Measurements from ENCODE around the gene TRMT112. TPM values are rescaled to one million over a fixed set of nuclear protein-coding genes. Genes with fewer than 3 reads are reported as not detected.

Gene TRMT112
- total RNA-seq, result 100 to 1,000 TPM; 282 to 293 TPM

DNA sequence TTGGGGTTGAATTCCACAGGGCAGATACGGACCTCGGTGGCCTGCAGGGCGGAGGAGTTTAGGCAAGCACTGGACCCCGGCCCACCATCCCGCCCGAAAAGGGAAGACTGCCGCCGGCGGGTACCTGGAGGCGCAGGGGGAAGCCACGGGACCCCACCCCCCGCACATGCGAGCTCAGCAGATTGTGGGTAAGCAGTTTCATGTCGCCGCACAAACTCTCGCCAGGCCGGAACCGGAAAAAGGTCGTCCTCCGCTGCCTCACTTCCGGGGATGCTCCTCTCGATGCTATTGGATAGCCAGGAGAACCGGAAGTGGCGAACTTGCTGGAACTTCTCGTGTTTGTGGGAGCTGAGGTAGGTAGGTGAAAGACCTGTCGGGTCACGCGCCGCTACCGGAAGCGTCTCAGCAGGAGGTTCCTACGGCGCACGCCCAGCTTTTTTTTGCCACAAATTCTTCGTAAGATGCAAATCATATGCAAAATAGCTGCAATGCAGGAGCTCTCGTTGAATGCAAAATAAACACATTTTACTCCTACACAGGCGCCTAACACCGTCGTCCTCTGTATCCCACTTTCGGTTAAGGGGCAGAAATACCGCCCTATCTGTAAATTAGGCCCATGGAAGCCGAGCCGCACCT is at the start of gene TRMT112:
Gene TRMT112, minus strand, starts transcription at position 235 of the 636 bp plus-strand sequence. Its CDS starts 33 bp downstream, at position 202.
- CTCF ChIA-PET, result interaction anchor here (0.6 to 3.2 kb wide), 15 partner anchors 10 to 636 kb away, joined by 3 to 43 read pairs (median 5); partner anchors contain the start of genes CATSPERZ, CCDC88B, ESRRA and PLCB3
- POLR2A ChIA-PET, result interaction anchor here (0.7 to 3.4 kb wide), 15 partner anchors 13 to 445 kb away, joined by 3 to 25 read pairs (median 6); partner anchors contain the start of genes BAD, CCDC88B, ESRRA and FERMT3

GRCh38 chr11:64366751-64367150 is 49.4 kb upstream of the TRMT112 start:
- CTCF ChIA-PET, result no interaction called here

GRCh38 chr11:64364911-64365310 is 47.6 kb upstream of the TRMT112 start:
- CTCF ChIA-PET, result interaction anchor here (0.7 kb wide), 1 partner anchor 292 kb away, joined by 3 read pairs; no protein-coding TSS in a partner anchor
- POLR2A ChIA-PET, result interaction anchor here (0.6 kb wide), 1 partner anchor 180 kb away, joined by 5 read pairs; no protein-coding TSS in a partner anchor

More at GRCh38 chr11:64366751-64367150, 49.4 kb upstream of the TRMT112 start:
- POLR2A ChIA-PET, result no interaction called here

GRCh38 chr11:64364435-64364834 is 47.1 kb upstream of the TRMT112 start:
- ChIA-PET CTCF (interaction anchor here (0.7 to 1.5 kb wide), 2 partner anchors 33 to 292 kb away, joined by 3 to 4 read pairs; no protein-coding TSS in a partner anchor), POLR2A (interaction anchor here (0.6 kb wide), 1 partner anchor 180 kb away, joined by 5 read pairs; no protein-coding TSS in a partner anchor)

DNA sequence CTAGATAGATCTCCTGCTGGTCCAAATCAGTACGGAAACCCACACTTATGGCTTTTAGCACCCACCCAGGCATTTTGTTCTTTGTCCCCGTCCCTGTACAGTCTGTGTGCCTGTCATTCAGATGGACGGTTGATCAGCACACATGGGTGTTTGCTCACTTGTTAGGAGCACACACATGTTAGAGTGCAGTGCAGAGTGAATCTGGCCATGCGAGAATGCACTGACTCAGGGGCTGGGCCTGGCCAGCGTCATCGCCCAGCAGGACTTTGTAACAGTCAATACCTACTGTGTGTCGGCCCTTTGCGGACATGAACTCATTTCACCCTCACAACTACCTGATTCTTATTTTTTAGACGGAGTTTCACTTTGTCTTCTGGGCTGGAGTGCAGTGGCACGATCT is 45.0 kb upstream of the TRMT112 start:
- POLR2A ChIA-PET, result no interaction called here
- CTCF ChIA-PET, result no interaction called here

DNA sequence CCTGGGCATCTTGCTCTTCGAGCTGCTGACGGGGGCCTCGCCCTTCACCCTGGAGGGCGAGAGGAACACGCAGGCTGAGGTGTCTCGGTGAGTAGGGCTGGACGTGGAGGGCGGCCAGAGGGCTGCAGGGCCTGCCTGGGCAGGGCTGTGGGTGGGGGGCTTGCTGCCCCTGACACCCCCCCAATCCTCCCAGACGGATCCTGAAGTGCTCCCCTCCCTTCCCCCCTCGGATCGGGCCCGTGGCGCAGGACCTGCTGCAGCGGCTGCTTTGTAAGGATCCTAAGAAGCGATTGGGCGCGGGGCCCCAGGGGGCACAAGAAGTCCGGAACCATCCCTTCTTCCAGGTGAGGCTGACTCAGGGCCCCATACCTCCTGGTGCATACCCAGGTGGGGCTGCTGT is 44.3 kb upstream of the TRMT112 start:
- CTCF ChIA-PET, result no interaction called here
- POLR2A ChIA-PET, result no interaction called here

GRCh38 chr11:64360448-64360921 is 43.1 kb upstream of the TRMT112 start:
- ChIA-PET CTCF (interaction anchor here (0.6 to 1.8 kb wide), 8 partner anchors 20 to 292 kb away, joined by 3 to 5 read pairs (median 4); partner anchors contain the start of genes CCDC88B, PRDX5 and TRMT112), POLR2A (interaction anchor here (0.6 to 1.0 kb wide), 2 partner anchors 103 to 175 kb away, joined by 3 to 4 read pairs; no protein-coding TSS in a partner anchor)

DNA sequence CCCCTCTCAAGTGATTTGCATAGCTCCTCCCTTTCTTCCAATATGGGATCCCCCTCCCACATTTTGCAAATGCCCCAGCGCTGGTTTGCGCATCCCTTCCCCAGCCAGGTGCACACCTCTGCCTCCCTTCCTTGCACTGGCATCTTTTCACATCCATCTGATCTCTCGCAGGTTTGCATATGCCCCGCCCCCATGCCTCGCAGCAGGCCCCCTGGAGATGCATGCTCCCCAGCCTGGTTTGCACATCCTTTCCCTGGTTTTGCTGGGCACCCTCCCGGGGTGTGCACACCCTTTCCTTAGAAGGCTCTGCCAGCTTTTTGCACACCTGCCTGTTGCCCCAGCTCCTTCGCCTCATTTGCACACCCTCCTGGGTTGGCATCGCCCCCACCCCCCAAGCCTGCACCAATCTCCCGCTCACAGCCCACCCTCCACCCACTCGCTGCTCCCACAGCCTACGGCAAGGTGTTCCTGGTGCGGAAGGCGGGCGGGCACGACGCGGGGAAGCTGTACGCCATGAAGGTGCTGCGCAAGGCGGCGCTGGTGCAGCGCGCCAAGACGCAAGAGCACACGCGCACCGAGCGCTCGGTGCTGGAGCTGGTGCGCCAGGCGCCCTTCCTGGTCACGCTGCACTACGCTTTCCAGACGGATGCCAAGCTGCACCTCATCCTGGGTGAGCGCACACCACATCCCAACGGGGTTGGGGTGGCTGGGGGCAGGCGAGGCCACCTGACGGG is 42.5 kb upstream of the TRMT112 start:
- ChIA-PET POLR2A (interaction anchor here (0.7 to 1.0 kb wide), 3 partner anchors 43 to 175 kb away, joined by 3 to 6 read pairs (median 4); partner anchors contain the start of gene TRMT112), CTCF (interaction anchor here (0.6 to 1.8 kb wide), 10 partner anchors 20 to 293 kb away, joined by 3 to 5 read pairs (median 4); partner anchors contain the start of genes CCDC88B, PRDX5 and TRMT112)

- CTCF ChIA-PET, result interaction anchor here (0.9 to 1.8 kb wide), 5 partner anchors 19 to 178 kb away, joined by 3 to 5 read pairs (median 4); partner anchors contain the start of genes CCDC88B, PRDX5, STIP1 and TRMT112
These were observed 41.8 kb upstream of the TRMT112 start, which contains the start of gene RPS6KA4 for GRCh38 chr11:64358907-64359711. Gene RPS6KA4, plus strand, starts transcription at chr11:64359162. Its CDS starts 74 bp downstream, at chr11:64359236.

DNA sequence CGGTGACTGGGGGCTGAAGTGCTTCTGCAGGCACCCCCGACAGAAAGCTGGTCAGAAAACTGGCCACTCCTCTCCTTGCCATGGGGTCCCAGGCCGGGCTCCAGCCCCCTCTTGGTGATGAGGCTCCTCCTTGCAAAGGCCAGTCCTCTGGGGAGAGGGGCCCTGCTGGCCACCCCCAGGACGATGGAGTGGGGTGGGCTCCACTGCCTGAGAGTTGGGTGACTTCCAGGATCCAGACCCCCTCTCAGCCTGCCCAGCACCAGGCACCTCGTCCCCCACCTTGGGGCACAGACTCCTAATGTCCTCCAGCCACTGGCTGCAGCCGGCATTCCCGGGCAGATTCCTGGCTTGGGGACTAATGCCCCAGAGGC is 41.2 kb upstream of the TRMT112 start:
- ChIA-PET CTCF (interaction anchor here (0.9 to 2.4 kb wide), 5 partner anchors 10 to 173 kb away, joined by 3 to 10 read pairs (median 4); partner anchors contain the start of gene STIP1), POLR2A (interaction anchor here (1.4 kb wide), 1 partner anchor 10 kb away, joined by 3 read pairs; no protein-coding TSS in a partner anchor)

More at GRCh38 chr11:64358907-64359711, 41.8 kb upstream of the TRMT112 start, which contains the start of gene RPS6KA4:
- POLR2A ChIA-PET, result interaction anchor here (0.7 to 0.9 kb wide), 2 partner anchors 42 to 116 kb away, joined by 3 to 6 read pairs; partner anchors contain the start of gene TRMT112

GRCh38 chr11:64357904-64358535 is 40.7 kb upstream of the TRMT112 start:
- POLR2A ChIA-PET, result interaction anchor here (1.4 kb wide), 1 partner anchor 10 kb away, joined by 3 read pairs; no protein-coding TSS in a partner anchor
- CTCF ChIA-PET, result interaction anchor here (0.9 to 2.4 kb wide), 5 partner anchors 9 to 331 kb away, joined by 3 to 10 read pairs (median 4); partner anchors contain the start of gene STIP1

- ChIA-PET CTCF (interaction anchor here (0.9 to 2.4 kb wide), 7 partner anchors 9 to 331 kb away, joined by 3 to 10 read pairs (median 4); partner anchors contain the start of genes PRDX5 and TRMT112), POLR2A (interaction anchor here (1.4 kb wide), 1 partner anchor 9 kb away, joined by 3 read pairs; no protein-coding TSS in a partner anchor)
These were observed 40.1 kb upstream of the TRMT112 start for GRCh38 chr11:64357446-64357845.

DNA sequence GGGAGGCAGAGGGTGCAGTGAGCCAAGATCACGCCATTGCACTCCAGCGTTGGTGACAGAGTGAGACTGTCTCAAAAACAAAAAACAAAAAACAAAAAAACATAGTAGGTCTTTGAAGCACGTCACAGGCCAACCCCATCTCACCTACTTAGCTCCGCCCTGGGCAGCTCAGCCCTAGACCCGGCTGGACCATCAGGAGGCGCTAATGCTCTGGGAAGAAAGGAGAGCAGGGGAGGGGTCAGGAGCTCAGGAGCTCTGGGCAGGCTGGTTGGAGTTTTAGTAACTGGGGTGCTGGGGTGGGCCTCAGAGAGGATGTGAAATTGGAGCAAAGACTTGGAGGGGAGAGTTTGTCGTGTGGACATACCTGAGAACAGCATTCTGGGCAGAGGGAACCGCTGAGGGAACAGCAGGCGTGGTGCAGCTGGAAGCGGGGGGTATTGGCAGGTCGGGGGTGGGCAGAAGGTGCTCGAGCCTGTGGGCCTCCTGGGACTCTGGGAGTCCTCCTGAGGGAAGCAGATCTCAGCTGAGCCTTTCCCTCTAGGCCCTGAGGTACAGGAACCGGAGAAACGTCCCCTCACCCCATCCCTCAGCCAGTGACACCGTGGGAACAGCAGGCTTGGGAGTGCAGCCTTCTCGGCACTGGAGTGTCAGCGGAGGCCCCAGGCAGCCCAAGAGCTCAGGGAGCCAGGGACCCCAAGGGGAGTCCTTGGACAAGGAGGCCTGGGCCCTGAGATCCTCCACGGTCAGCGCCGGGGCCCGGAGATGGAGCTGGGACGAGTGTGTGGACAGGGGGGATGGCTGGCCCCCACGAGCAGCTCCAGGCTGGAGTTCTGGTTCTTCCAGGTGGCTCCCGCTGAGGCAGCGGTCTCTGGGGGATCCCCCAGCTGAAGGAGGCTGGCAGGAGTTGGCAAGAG is 39.4 kb upstream of the TRMT112 start:
- POLR2A ChIA-PET, result interaction anchor here (0.5 to 1.4 kb wide), 3 partner anchors 8 to 549 kb away, joined by 3 to 5 read pairs (median 3); no protein-coding TSS in a partner anchor
- CTCF ChIA-PET, result interaction anchor here (0.6 to 2.4 kb wide), 8 partner anchors 8 to 332 kb away, joined by 3 to 10 read pairs (median 4); partner anchors contain the start of genes PRDX5 and TRMT112

DNA sequence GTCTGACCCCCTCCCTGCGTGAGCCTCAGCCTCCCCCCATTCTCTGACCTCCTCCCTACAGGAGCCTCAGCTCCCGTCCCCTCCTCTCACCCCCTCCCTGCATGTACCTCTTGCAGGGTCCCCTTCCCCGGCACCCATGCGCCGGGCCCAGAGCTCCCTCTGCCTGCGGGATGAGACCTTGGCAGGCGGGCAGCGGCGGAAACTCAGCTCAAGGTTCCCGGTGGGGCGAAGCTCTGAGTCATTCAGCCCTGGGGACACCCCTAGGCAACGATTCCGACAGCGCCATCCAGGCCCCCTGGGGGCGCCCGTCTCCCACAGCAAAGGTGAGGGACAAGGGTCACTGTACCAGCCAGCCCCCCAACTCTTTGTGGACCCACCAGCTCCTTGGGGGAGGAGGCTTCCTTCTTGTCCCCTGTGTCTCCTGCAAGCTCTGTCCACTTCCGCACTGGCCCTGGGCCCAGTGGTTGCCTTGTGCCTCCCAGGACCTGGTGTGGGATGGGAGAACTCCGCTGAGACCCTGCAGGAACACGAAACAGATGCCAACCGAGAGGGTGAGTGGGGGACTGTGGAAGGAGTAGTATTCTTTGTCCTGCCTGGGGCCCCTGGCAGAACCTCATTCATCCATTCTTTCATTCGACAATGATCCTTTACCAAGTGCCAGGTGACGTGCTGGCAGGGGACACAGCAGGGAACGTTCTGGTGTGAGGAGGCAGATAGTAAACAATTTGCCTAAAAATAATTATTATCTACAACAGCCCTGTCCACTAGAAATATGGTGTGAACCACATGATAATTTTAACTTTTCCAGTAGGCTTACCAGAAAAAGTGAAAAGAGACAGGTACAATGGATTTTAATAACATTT is 38.0 kb upstream of the TRMT112 start:
- ChIA-PET CTCF (interaction anchor here (0.7 to 1.3 kb wide), 4 partner anchors 12 to 23 kb away, joined by 3 to 5 read pairs (median 4); partner anchors contain the start of gene CCDC88B), POLR2A (interaction anchor here (1.0 kb wide), 1 partner anchor 37 kb away, joined by 9 read pairs; the partner anchor contains the start of gene PRDX5)
